ENCODE results near the gene TMEM60. TPM values are rescaled to one million over a fixed set of nuclear protein-coding genes. Genes with fewer than 3 reads are reported as not detected.

TMEM60 gene
- total and polyA plus RNA-seq, 2 of the 13 experiments (the other 11 are each of a cell fraction or from before 2014, with no cell fraction given) = 25.6 to 27.7 TPM

DNA sequence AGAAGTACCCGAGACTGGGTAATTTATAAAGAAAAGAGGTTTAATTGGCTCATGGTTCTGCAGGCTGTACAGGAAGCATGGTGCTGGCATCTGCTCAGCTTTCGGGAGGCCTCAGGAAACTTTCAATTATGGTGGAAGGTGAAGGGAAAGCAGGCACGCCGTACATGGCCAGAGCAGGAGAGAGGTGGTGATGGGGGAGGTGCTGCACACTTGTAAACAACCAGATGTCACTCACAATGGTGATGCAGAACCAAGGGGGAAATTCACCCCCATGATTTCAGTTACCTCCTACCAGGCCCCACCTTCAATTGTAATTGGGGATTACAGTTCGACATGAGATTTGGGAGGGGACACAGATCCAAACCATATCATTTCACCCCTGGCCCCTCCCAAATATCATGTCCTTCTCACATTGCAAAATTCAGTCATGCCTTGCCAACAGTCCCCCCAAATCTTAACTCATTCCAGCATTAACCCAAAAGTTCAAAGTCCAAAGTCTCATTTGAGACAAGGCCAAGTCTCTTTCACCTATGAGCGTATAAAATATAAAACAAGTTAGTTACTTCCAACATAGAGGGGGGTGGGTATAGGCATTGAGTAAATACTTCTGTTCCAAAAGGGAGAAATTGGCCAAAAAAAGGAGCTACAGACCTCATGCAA is 51.9 kb downstream of the TMEM60 start:
- no peak for ATAC-seq
- peak overlapping the region; percentile 50 for H3K27ac ChIP-seq (ENCODE audit: extremely low read length, insufficient read depth, low read length)
- CTCF ChIA-PET (ENCODE audit: low intra/inter-chr PET ratio, low total read pairs) = no interaction called here

DNA sequence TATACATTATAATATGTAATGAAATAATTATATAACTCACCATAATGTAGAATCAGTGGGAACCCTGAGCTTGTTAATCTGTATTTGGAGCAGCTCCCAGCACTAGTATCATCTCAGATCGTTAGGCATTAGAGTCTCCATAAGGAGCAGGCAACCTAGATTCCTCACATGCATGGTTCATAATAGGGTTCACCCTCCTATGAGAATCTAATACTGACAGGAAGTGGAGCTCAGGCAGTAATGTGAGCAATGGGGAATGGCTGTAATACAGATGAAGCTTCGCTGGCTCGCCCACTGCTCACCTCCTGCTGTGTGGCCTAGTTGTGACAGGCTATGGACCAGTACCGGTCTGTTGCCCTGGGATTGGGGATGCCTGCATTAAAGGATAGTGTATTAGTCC is 52.5 kb downstream of the TMEM60 start:
- 98% methylated on average over 4 of the region's 4 CpGs for WGBS (ENCODE audit: low lambda C conversion rate)
- CTCF ChIA-PET (ENCODE audit: low intra/inter-chr PET ratio, low total read pairs) = no interaction called here

More for the DNA sequence above, 51.9 kb downstream of the TMEM60 start:
- H3K9ac ChIP-seq (ENCODE audit: insufficient read depth, low read depth, low read length) = no peak overlapping the region
- peaks cover 7 to 8% of the 10 kb centered on the region in 2 experiments; a peak in 4 of 5 replicates for H3K36me3 ChIP-seq (replicated peaks in 1 of 2; ENCODE audit: control insufficient read depth in 1 of 2, insufficient read depth in 2 of 2, low read length in 2 of 2)
- POLR2A ChIA-PET = no interaction called here
- no peak overlapping the region for H3K4me3 ChIP-seq (replicated peaks in 1 of 3; ENCODE audit: insufficient read depth in 1 of 3, low read depth in 2 of 3, low read length in 3 of 3)
- H3K4me1 ChIP-seq (ENCODE audit: insufficient read depth, low read length) = peaks cover 17% of the 10 kb centered on the region
- H3K79me2 ChIP-seq (ENCODE audit: insufficient read depth, low read length) = peaks cover 6% of the 10 kb centered on the region
- 98% methylated on average over 6 of the region's 6 CpGs for WGBS (ENCODE audit: low lambda C conversion rate)
- FAIRE-seq (no peak), DNase-seq (ENCODE audit: low spot score) (no peak)
- TF ChIP-seq NCOR1 (IDR thresholded peaks at IDR 0.05; ENCODE audit: borderline replicate concordance, low read length) = peak; percentile 4; the same call in 1 of the 2 replicates
- TF ChIP-seq HNF4A (CRISPR knock-in tag; IDR thresholded peaks at IDR 0.05) = 0 out of 2 replicates have a peak, but pooled peaks have one; percentile 12
- TF ChIP-seq MEIS2 (CRISPR knock-in tag; IDR thresholded peaks at IDR 0.05) = no peak
- H2AFZ ChIP-seq (ENCODE audit: low read length) = no peak overlapping the region
- in situ Hi-C loops (cut with HindIII; ENCODE audit: extremely low pct_ligation_motif_present, low pct_unique_long_range_greater_than_20kb) = no loop called here
- no TSS peak for BruUV-seq (replicated peaks)
- no peaks in the 10 kb centered on the region for H3K9me3 ChIP-seq (ENCODE audit: low read length)
- intact Hi-C loops (cut with micrococcal nuclease; ENCODE audit: unreplicated experiment) = no loop called here
- H4K20me1 ChIP-seq (ENCODE audit: insufficient read depth, low read length) = no peaks in the 10 kb centered on the region; the same call in 1 of the 2 replicates
- no peaks in the 10 kb centered on the region for H3K27me3 ChIP-seq (ENCODE audit: control insufficient read depth in 1 of 2, insufficient read depth in 2 of 2, low read length in 2 of 2)
- H3K4me2 ChIP-seq (ENCODE audit: low read depth, low read length) = peak overlapping the region; percentile 40; the same call in 1 of the 2 replicates

More for the DNA sequence above, 52.5 kb downstream of the TMEM60 start:
- peaks cover 7 to 8% of the 10 kb centered on the region in 2 experiments; a peak in 4 of 5 replicates for H3K36me3 ChIP-seq (replicated peaks in 1 of 2; ENCODE audit: control insufficient read depth in 1 of 2, insufficient read depth in 2 of 2, low read length in 2 of 2)
- FAIRE-seq (no peak), ATAC-seq (no peak), DNase-seq (ENCODE audit: low spot score) (no peak)
- intact Hi-C loops (cut with micrococcal nuclease; ENCODE audit: unreplicated experiment) = no loop called here
- no peak overlapping the region for H3K9ac ChIP-seq (ENCODE audit: insufficient read depth, low read depth, low read length)
- peaks cover 6% of the 10 kb centered on the region for H3K79me2 ChIP-seq (ENCODE audit: insufficient read depth, low read length)
- H3K4me1 ChIP-seq (ENCODE audit: insufficient read depth, low read length) = peaks cover 17% of the 10 kb centered on the region
- BruUV-seq (replicated peaks) = no TSS peak
- TF ChIP-seq, protein P1, sequence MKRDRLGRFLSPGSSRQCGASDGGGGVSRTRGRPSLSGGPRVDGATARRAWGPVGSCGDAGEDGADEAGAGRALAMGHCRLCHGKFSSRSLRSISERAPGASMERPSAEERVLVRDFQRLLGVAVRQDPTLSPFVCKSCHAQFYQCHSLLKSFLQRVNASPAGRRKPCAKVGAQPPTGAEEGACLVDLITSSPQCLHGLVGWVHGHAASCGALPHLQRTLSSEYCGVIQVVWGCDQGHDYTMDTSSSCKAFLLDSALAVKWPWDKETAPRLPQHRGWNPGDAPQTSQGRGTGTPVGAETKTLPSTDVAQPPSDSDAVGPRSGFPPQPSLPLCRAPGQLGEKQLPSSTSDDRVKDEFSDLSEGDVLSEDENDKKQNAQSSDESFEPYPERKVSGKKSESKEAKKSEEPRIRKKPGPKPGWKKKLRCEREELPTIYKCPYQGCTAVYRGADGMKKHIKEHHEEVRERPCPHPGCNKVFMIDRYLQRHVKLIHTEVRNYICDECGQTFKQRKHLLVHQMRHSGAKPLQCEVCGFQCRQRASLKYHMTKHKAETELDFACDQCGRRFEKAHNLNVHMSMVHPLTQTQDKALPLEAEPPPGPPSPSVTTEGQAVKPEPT (CRISPR knock-in tag; IDR thresholded peaks at IDR 0.05; ENCODE audit: low read depth) = no peak
- no peaks in the 10 kb centered on the region for H3K27me3 ChIP-seq (ENCODE audit: control insufficient read depth in 1 of 2, insufficient read depth in 2 of 2, low read length in 2 of 2)
- H3K27ac ChIP-seq (ENCODE audit: extremely low read length, insufficient read depth, low read length) = no peak overlapping the region
- no peaks in the 10 kb centered on the region for H3K9me3 ChIP-seq (ENCODE audit: low read length)
- H3K4me3 ChIP-seq (replicated peaks in 1 of 3; ENCODE audit: insufficient read depth in 1 of 3, low read depth in 2 of 3, low read length in 3 of 3) = no peak overlapping the region
- no peak overlapping the region for H2AFZ ChIP-seq (ENCODE audit: low read length)
- POLR2A ChIA-PET = no interaction called here
- H3K4me2 ChIP-seq (ENCODE audit: low read depth, low read length) = no peak overlapping the region
- in situ Hi-C loops (cut with HindIII; ENCODE audit: extremely low pct_ligation_motif_present, low pct_unique_long_range_greater_than_20kb) = no loop called here
- H4K20me1 ChIP-seq (ENCODE audit: insufficient read depth, low read length) = no peaks in the 10 kb centered on the region; the same call in 1 of the 2 replicates

Other genes starting within 250 kb of the TMEM60 start
- gene RSBN1L, start 102.0 kb downstream of the TMEM60 start, total RNA-seq (2016; rRNA removed; fragmentation: Illumina TruSeq; extraction: Trizol) = 21.3 and 25.9 TPM in 2 replicates
- 7.7 and 7.9 TPM in 2 replicates for gene RSBN1L, start 102.0 kb downstream of the TMEM60 start, polyA plus RNA-seq (2011; rRNA removed)
- gene PHTF2, start 339 bp upstream of the TMEM60 start, total RNA-seq (2016; rRNA removed; fragmentation: Illumina TruSeq; extraction: Trizol) = 9.2 and 10.2 TPM in 2 replicates
- gene PHTF2, start 339 bp upstream of the TMEM60 start, polyA plus RNA-seq (2011; rRNA removed) = 4.3 and 7.4 TPM in 2 replicates

All from HepG2 (cell line).